Breast epithelium (tissue), 3 donors: ENCODE measurements around the gene ZMYND15.

Source experiments
- CTCF ChIP-seq, 3 donors: fragments of 450-650 bp; IDR thresholded peaks; one replicate each; pipeline ENCODE4 v1.5.1; 2016 to 2017; ENCODE audit warnings: antibody characterized with exemption in 3 of 3, mild to moderate bottlenecking in 3 of 3, moderate library complexity in 3 of 3
- POLR2A ChIP-seq: fragments of 450-650 bp; IDR thresholded peaks from one replicate; pipeline ENCODE4 v1.6.1; 2016; ENCODE audit warnings: antibody characterized with exemption, mild to moderate bottlenecking, moderate library complexity

GRCh38 chr17:4753392-4753791 lies 13.8 kb downstream of the ZMYND15 start:
- TF ChIP-seq CTCF (IDR thresholded peaks at IDR 0.05) (no peak), POLR2A (no peak)
